Measurements from ENCODE around the gene ME1. TPM values are rescaled to one million over a fixed set of nuclear protein-coding genes. Genes with fewer than 3 reads are reported as not detected.
"Not testable (repeated sequence)": the region's sequence is repeated elsewhere in the genome, so short reads cannot be mapped to it uniquely, and the experiment has no call there.

ME1 gene
- total RNA-seq = not detected

DNA sequence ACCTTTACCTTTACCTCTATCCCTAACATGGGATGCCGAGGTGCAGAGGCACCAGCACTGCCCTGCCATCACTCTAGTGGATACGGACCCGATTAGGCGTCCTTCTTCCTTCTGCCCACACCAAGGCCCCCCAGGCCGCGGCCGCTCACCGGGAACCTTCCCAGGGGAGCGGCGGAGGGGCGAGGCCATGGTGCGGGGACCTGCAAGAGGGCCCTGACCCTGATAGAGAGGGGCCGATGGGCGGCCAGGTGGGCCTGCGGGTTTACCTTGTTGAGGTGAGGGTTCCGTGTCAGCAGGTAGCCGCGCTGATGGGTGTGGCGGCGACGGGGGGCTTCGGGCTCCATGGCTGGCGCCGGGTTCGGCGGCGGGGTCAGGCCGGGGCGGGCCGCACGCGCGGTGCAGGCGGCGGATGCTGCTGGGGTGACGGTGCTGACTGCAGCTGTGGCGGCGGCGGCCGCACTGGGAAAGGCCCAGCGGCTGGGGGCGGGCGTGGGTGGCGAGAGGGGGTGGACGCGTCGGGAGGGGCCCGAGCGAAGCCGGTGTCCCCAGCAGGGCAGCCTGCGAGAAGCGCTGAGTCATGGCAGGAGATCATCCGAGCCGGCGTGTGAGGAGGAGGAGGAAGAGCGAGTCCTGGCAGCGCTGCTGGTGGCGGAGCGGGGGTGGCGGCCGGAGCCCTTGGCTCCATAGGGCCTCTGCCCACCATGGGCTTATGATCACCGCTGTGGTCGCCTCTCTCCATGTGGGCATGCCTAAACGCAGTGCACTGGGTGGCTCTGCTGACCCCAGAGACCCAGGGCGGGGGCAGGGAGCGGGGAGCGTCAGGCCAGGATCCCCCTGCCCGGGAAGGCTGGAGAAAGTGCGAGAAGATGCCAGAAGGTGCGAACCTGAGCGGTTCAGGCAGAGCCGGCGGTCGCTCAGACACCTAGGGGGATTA lies at the start of gene ME1:
Gene ME1, minus strand, starts transcription at position 441 of the 934 bp plus-strand sequence. Its CDS starts 97 bp downstream, at position 344.
- ATAC-seq (peak; percentile 37 to 63), DNase-seq (ENCODE audit: low spot score in 2 of 2) (peak in 1 of 2 donors; percentile 3)
- Mint-ChIP-seq H3K36me3 (peaks cover 0 to 8% of the 10 kb centered on the region in 2 donors), H3K27ac (no peak within 1 kb of the TSS), H3K9me3 (no peaks in the 10 kb centered on the region)

DNA sequence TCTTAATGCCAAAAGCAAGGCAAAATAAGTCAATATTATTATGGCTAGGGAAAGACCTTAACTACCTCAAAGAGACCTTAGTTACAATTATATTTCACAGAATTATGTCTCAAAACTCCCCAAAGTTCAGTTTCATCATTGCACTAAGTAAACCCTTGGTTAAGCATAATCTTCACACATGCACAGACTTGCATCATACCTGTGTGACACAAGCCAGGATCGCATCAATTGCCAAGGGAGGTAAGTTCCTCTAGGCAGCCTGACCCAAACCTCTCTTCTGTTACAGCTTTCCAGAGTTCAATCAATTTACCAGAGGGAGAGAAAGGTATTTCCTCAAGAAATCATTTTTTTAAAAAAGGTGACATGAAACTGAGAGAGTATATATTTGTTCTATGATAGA lies 49.6 kb upstream of the ME1 start:
- Mint-ChIP-seq H3K36me3 (no peaks in the 10 kb centered on the region), H3K9me3 (no peaks in the 10 kb centered on the region), H3K27ac (no peak overlapping the region)
- ATAC-seq = no peak
- DNase-seq (ENCODE audit: low spot score in 2 of 2) = no peak

DNA sequence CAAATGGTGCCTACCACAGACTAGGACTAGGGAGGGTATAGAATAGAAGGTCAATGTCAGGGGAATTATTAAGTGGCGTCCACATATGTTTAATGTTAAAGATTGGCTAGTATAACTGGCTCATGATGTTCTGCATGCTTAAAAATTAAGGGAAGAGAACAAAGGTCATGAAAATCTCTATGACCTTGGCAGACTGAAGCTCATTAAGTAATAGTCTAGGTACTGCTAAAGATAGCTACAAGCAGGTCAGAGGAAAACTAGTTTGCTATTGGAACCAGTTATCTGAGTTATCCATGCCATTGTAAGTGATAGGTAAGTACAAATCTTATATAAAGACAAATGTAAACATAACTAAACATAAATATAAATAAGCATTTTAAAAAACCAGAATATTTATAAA lies 48.5 kb upstream of the ME1 start:
- no peaks in the 10 kb centered on the region for H3K9me3 Mint-ChIP-seq
- DNase-seq (ENCODE audit: low spot score in 2 of 2) (no peak), ATAC-seq (no peak)
- no peak overlapping the region for H3K27ac Mint-ChIP-seq
- H3K36me3 Mint-ChIP-seq = no peaks in the 10 kb centered on the region

DNA sequence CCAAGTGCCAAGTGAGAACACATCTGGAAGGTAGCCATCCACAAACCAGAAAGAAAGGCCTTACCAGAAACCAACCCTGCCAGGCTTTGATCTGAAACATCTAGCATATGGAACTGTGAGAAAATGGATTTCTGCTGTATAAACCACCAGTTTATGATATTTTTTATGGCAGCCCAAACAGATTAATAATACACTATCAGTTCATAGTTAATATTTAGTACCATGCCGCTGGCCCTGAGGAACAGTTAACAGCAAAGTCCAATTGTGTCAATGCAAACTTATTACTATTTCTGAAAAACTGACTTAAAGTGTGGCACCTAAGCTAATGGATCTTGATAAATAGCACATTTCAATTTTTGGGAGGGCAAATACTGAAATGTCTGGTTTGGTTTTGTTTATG lies 46.1 kb upstream of the ME1 start:
- no peak overlapping the region for H3K27ac Mint-ChIP-seq
- no peak for ATAC-seq
- H3K9me3 Mint-ChIP-seq = no peaks in the 10 kb centered on the region
- H3K36me3 Mint-ChIP-seq = no peaks in the 10 kb centered on the region
- no peak for DNase-seq (ENCODE audit: low spot score in 2 of 2)

DNA sequence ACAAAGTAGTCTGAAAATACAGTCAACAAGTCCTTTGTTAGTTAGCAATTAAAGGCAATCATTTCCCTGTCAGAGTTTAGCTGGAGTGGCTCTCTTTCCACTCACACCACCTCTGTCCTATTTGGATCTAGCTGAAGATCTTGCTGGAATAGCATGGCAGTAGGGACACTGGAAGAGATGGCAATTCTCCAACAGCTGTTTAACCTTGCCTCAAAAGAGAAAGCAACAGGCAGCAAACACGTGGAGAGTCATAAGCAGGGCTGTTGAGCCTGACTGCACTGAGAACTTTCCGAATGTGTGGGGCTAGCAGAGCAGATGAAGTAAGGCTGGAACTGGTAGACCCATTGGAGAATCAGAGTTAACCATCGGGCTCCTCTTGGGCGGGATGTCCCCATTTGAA lies 43.5 kb upstream of the ME1 start:
- DNase-seq (ENCODE audit: low spot score in 2 of 2) (no peak), ATAC-seq (no peak)
- Mint-ChIP-seq H3K36me3 (no peaks in the 10 kb centered on the region), H3K27ac (no peak overlapping the region), H3K9me3 (no peaks in the 10 kb centered on the region)

DNA sequence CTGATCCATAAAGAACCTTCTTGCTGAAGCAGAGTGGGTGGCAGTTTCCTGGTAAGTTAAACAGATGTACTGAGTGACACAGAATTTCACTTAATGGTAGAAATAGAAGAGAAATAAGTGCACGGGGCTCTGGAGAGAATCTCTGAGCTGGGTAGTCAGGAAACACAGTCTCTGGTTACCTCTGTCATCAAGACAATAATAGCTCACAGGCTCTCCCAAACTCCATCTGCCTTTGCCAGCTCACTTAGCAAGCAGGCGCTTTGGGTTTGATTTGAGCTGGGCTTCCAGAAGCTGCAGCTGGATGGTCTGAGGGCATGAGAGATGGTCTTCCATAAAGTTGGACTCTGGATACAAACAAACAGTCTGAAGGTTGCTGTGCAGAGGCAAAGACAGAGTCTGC lies 41.9 kb upstream of the ME1 start:
- ATAC-seq = no peak
- Mint-ChIP-seq H3K36me3 (no peaks in the 10 kb centered on the region), H3K9me3 (no peaks in the 10 kb centered on the region), H3K27ac (no peak overlapping the region)
- no peak for DNase-seq (ENCODE audit: low spot score in 2 of 2)

DNA sequence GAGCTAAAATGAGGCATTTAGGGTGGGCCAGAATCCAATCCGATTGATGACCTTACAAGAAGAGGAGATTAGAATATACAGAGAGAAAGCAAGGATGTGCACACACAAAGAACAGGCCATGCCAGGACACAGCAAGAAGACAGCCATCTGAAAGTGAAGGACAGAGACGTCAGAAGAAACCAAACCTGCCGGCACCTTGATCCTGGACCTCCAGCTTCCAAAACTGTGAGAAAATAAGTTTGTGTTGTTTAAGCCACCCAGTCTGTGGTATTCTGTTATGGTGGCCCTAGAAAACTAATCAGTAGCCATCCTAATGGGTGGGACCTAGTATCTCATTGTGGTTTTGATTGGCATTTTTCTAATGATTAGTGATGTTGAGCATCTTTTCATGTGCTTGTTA lies 39.7 kb upstream of the ME1 start:
- Mint-ChIP-seq H3K9me3 (no peaks in the 10 kb centered on the region), H3K27ac (no peak overlapping the region), H3K36me3 (no peaks in the 10 kb centered on the region)
- no peak for DNase-seq (ENCODE audit: low spot score in 2 of 2)
- ATAC-seq = no peak

DNA sequence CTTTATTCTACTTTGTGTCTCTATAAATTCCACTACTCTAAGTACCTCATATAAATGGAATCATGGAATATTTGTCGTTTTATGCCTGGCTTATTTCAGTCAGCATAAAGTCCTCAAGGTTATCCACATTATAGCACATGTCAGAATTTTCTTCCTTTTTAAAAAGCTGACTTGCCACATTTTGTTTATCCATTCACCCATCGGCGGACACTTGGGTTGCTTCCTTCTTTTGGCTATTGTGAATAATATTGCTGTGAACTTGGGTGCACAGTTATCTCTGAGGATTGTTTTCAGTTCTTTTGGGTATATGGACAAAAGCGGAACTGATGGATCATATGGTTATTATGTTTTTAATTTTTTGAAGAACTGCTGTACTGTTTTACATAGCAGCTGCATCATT lies 39.1 kb upstream of the ME1 start:
- no peaks in the 10 kb centered on the region for H3K36me3 Mint-ChIP-seq
- H3K27ac Mint-ChIP-seq = no peak overlapping the region
- ATAC-seq (no peak), DNase-seq (ENCODE audit: low spot score in 2 of 2) (no peak)
- no peaks in the 10 kb centered on the region for H3K9me3 Mint-ChIP-seq

DNA sequence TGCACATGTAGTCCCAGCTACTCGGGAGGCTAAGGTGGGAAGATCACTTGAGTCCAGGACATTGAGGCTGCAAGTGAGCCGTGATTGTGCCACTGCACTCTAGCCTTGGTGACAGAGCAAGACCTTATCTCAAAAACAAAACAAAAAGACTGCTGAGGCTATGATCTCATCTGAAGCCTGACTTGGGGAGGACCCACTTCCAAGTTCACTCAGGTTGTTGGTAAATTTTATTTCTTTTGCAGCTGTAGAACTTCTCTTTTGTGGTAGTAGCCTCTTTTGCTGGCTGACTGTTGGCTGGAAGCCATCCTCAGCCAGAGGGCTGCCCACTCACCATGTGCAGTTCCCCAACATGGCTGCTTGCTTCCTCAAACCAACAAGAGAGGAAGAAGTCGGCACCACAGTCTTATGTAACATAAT lies 36.8 kb upstream of the ME1 start:
- DNase-seq (ENCODE audit: low spot score in 2 of 2) (no peak), ATAC-seq (no peak)
- Mint-ChIP-seq H3K36me3 (no peaks in the 10 kb centered on the region), H3K27ac (no peak overlapping the region), H3K9me3 (no peaks in the 10 kb centered on the region)

DNA sequence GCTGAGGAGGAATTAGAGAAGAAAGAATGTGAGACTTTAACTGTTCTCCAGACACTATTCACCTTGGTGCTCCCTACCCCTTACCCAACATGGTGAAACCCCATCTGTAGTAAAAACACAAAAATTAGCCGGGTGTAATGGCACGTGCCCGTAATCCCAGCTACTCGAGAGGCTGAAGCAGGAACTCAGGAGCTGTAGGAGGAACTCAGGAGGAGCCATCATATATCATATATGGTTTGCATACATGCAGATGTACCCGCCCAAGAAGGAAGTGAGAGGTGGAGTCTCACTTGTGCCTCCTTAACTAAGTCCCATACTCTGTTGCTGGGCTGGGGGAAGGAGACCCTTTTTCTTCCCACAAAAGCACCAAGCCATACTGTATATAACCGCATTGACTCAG lies 35.5 kb upstream of the ME1 start:
- Mint-ChIP-seq H3K27ac (no peak overlapping the region), H3K9me3 (no peaks in the 10 kb centered on the region), H3K36me3 (no peaks in the 10 kb centered on the region)
- ATAC-seq (no peak), DNase-seq (ENCODE audit: low spot score in 2 of 2) (no peak)

DNA sequence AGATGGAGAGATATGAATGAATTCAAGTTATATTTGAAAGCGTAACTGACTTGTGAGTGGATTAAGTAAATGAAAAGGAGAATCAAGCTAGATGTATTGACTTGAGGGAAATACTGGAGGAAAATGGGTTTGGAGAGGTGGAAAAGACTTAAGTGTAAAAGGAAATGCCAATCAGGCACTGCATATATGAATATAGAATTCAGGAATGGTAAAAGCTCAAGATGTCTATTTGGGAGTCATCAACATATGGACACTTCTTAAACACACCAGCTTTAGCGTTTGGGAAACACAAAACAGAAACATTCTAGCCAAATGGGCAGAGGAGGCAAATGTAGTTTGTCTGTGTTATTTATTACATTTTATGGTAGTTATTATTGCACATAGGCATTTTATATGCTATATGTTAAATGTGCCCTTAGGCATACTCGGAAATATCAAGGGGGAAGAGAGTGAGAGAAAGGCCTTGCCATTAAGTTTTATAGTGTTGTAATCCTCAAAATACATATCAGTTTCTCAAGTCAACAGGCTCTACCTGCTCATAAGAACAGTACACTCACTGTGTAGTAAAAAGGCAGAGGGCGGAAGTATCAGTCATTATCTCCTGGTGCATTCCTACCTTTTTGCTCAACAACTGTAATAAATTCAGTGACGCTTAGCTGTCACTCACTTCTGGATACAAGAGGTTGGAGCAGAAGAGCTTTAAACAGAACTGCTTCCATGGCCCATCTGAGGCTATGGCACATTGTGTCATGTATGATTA lies 33.7 kb upstream of the ME1 start:
- no peaks in the 10 kb centered on the region for H3K9me3 Mint-ChIP-seq
- H3K36me3 Mint-ChIP-seq = no peaks in the 10 kb centered on the region
- ATAC-seq = no peak
- no peak for DNase-seq (ENCODE audit: low spot score in 2 of 2)
- H3K27ac Mint-ChIP-seq = no peak overlapping the region

DNA sequence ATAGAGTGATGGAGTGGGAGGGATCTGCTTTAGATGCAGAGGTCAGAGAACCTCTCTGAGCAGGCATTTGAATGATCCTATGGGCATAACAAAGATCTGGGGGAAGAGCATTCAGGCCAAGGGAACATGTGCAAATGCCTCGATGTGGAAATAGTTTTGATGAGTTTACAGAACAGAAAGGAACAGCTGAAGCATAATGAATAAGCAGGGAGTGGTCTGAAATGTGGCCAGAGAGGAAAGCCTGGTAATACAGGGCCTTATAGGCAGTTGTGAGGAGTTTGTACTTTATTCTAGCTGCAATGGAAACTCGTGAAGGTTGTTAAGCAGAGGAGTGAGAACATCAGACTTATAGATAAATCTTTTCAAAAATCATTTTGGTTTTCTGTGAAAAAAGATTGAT lies 33.0 kb upstream of the ME1 start:
- no peaks in the 10 kb centered on the region for H3K9me3 Mint-ChIP-seq
- ATAC-seq (no peak), DNase-seq (ENCODE audit: low spot score in 2 of 2) (no peak)
- no peak overlapping the region for H3K27ac Mint-ChIP-seq
- no peaks in the 10 kb centered on the region for H3K36me3 Mint-ChIP-seq

DNA sequence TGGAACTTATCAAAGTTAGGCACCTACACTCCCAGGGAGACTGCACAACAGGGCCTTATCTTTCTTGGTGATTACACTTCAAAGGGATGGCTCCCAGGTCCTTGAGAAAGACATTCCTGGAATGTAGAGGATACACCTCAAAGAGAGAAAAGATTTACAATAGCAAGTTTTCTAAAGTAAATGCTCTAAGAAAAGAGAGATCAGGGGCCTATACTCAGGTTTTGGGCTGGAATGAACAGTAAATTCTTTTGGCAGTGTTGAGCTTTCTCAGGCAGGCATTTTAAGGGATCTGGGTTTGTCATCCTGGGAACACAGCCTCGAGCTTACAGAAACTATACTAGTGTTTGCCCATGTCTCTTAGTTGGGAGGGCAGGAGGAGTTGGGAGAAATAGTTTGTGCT lies 31.7 kb upstream of the ME1 start:
- ATAC-seq (no peak), DNase-seq (ENCODE audit: low spot score in 2 of 2) (no peak)
- no peaks in the 10 kb centered on the region for H3K36me3 Mint-ChIP-seq
- H3K27ac Mint-ChIP-seq = no peak overlapping the region
- no peaks in the 10 kb centered on the region for H3K9me3 Mint-ChIP-seq

DNA sequence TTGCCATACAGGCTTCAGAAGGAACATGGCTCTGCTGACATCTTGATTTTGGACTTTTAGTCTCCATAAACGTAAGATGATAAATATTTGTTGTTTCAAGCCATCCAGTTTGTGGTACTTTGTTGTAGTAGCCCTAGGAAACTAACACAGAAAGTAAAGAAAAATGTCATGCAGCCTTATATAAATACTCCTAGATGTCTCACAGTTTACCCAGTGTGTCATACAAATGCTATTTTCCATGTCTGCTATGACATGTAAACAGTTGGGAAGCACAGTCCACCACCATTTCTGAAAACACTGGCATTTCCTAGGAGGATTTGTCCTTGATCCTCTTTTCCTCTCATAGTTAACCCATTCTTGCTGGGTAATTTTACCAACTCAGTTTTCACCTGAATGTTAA lies 30.6 kb upstream of the ME1 start:
- Mint-ChIP-seq H3K9me3 (no peaks in the 10 kb centered on the region), H3K27ac (no peak overlapping the region), H3K36me3 (no peaks in the 10 kb centered on the region)
- DNase-seq (ENCODE audit: low spot score in 2 of 2) (no peak), ATAC-seq (no peak)

DNA sequence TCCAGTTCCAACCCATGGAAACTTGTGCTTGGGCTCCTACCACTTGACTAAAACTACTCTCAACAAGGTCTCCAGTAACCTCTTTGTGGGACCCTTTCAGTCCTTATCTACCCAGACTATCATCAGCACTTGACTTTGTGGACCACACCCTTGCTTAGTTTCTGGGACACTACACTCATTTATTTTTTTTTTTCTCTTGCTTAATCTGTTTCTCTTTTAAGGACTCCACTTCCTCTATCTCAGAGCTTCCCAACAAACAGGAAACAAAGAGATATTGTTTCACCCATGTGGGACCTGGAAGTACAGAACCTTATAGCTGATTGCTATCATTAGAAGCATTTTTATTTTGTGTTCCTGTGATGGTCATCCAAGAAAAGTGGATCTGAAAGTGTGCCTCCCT lies 28.8 kb upstream of the ME1 start:
- H3K27ac Mint-ChIP-seq = no peak overlapping the region
- no peaks in the 10 kb centered on the region for H3K9me3 Mint-ChIP-seq
- DNase-seq (ENCODE audit: low spot score in 2 of 2) (no peak), ATAC-seq (no peak)
- H3K36me3 Mint-ChIP-seq = no peaks in the 10 kb centered on the region

DNA sequence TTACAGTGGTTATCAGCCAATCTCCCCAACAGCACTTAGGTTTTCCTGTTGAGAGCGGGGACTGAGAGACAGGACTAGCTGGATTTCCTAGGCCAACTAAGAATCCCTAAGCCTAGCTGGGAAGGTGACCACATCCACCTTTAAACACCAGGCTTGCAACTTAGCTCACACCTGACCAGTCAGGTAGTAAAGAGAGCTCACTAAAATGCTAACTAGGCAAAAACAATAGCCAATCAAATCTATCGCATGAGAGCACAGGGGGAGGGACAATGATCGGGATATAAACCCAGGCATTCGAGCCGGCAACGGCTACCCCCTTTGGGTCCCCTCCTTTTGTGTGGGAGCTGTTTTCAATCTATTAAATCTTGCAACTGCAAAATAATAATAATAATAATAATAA lies 19.2 kb upstream of the ME1 start:
- H3K36me3 Mint-ChIP-seq; H3K27ac Mint-ChIP-seq; H3K9me3 Mint-ChIP-seq; DNase-seq (ENCODE audit: low spot score in 2 of 2); ATAC-seq: not testable (repeated sequence)

DNA sequence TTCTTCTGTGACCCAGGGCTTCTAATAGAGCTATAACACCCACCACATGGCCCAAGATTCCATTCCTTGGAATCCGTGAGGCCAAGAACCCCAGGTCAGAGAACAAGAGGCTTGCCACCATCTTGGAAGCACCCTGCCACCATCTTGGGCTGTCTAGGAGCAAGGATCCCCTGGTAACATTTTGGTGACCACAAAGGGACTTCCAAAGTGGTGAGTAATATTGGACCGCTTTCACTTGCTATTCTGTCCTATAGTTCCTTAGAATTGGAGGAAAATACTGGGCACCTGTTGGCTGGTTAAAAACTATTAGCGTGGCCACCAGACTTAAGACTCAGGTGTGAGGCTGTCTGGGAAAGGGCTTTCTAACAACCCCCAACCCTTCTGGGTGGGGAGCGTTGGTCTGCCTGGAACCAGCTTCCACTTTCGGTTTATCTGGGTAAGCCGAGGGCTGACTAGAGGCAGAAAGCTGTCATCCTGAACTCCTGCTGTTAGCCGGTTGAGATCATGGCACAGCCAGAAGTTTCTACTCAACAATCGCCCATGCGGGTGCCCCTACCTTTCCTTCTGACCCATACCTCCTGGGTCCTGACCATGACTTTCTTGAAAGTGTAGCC lies 13.3 kb upstream of the ME1 start:
- ATAC-seq; DNase-seq (ENCODE audit: low spot score in 2 of 2); H3K36me3 Mint-ChIP-seq; H3K27ac Mint-ChIP-seq; H3K9me3 Mint-ChIP-seq: not testable (repeated sequence)

All from activated naive CD4-positive, alpha-beta T cell treated with anti-CD3 and anti-CD28 coated beads, Interleukin-2, amount 50 U/mL, for 72 hours (primary cell).